NB4 (cell line): ENCODE measurements around the gene STIP1.

Experiments used
- POLR2A ChIP-seq: IDR thresholded peaks from 2 replicates; pipeline ENCODE4 v1.6.1; 2011; ENCODE audit warnings: mild to moderate bottlenecking; ENCODE audit not compliant: insufficient read length; ENCODE audit errors: extremely low read depth
- TF ChIP-seq, protein P1 (sequence below): IDR thresholded peaks from one replicate; pipeline ENCODE4 v1.5.1; 2012; ENCODE audit warnings: low read depth, low read length

DNA sequence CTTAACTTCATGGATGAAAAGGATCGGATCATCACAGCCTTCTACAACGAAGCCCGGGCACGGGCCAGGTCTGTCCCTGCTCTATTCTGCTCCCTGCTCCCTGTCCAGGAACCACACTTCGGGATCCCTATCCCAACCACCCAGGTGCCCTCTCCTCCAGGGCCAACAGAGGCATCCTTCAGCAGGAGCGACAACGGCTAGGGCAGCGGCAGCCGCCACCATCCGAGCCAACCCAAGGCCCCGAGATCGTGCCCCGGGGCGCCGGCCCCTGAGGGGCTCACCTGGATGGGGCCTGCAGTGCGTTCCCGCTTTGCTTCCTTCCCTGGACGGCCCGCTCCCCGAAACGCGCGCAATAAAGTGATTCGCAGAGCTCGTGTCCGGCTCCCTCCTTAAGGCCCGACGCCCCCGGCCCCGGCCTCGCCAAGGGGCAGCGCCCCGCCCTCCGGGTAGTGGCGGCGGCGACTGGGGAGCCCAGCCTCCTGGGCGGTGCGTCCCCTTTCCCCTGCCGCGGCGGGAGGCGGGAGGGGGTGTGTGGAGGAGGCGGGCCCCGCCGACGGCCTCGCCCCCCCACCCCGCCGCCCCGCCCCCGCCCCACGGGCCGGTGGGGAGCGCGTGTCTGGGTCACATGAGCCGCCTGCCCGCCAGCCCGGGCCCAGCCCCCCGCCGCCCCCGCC, 48.1 kb downstream of the STIP1 start, which contains the start of gene VEGFB:
- TF ChIP-seq, protein P1, sequence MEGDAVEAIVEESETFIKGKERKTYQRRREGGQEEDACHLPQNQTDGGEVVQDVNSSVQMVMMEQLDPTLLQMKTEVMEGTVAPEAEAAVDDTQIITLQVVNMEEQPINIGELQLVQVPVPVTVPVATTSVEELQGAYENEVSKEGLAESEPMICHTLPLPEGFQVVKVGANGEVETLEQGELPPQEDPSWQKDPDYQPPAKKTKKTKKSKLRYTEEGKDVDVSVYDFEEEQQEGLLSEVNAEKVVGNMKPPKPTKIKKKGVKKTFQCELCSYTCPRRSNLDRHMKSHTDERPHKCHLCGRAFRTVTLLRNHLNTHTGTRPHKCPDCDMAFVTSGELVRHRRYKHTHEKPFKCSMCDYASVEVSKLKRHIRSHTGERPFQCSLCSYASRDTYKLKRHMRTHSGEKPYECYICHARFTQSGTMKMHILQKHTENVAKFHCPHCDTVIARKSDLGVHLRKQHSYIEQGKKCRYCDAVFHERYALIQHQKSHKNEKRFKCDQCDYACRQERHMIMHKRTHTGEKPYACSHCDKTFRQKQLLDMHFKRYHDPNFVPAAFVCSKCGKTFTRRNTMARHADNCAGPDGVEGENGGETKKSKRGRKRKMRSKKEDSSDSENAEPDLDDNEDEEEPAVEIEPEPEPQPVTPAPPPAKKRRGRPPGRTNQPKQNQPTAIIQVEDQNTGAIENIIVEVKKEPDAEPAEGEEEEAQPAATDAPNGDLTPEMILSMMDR, result no peak
- no peak for TF ChIP-seq POLR2A
